Measurements from ENCODE around the gene C19orf53. TPM values are rescaled to one million over a fixed set of nuclear protein-coding genes. Genes with fewer than 3 reads are reported as not detected.

The C19orf53 gene
- total RNA-seq, 1 experiment from 2014 or later, result 66.4 TPM

DNA sequence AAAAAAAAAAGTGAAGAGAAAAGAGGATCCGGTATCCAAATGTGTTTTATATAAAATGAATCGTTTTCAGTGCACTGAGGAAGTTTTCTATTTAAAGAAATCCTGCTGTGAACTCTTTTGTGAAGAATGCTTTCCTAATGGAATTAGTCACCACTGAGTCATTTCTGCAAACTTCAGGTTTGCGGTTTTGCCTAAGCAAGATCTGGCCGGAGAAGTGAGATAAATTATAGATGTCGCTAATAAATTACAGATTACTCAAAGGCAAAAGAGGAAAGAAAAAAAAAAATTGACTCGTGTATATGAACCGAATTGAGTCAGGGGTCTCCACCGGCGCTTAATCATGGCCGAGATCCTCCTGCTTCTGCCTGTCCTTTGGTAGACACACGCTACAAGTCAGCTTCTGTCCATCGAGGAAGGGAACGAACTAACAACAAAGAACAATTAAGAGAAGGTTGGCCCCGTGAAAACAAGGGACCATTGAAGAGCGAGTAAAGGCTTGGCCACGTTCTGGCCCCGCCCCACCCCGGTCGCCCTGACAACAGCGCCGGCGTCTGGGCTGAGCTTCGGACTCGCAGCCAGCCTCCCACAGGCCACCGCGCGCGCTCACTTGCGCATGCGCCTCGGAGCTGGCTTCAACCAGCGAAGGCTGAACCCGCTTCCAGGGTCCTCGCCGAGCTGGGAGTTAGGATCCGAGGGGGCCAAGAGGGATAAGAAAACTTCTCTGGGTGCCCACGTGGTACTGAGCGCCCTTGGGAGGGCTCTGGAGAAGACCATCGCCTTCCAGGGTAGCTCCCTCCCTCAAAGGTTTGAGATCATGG, 42.9 kb upstream of the C19orf53 start:
- H3K9me3 Mint-ChIP-seq (ENCODE audit: low read depth, unreplicated experiment), result no peaks in the 10 kb centered on the region
- H3K27ac Mint-ChIP-seq (ENCODE audit: unreplicated experiment), result peak overlapping the region; percentile 84
- intact Hi-C loops (cut with micrococcal nuclease; ENCODE audit: unreplicated experiment), result no loop called here

DNA sequence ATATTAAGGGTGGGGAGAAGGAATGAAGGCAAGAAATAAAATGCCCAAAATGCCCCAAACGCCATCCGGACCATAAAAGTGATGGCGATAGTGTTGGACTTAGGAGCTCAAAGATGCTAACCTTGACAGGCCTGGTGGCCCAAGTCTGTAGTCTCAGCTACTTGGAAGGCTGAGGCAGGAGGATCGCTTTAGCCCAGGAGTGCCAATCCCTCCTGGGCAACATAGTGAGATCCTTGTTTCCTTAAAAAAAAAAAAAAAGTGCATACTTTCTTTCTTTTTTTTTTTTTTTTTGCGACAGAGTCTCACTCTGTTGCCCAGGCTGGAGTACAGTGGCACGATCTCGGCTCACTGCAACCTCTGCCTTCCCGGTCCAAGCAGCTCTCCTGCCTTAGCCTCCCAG, 41.9 kb upstream of the C19orf53 start:
- Mint-ChIP-seq H3K36me3 (ENCODE audit: insufficient read depth, unreplicated experiment) (peaks cover 16% of the 10 kb centered on the region), H3K4me1 (ENCODE audit: low read depth, unreplicated experiment) (peaks cover 12% of the 10 kb centered on the region), H3K9me3 (ENCODE audit: low read depth, unreplicated experiment) (no peaks in the 10 kb centered on the region), H3K27ac (ENCODE audit: unreplicated experiment) (peak overlapping the region; percentile 84), H3K4me3 (ENCODE audit: low read depth, unreplicated experiment) (peak overlapping the region; percentile 67), H3K27me3 (ENCODE audit: unreplicated experiment) (no peaks in the 10 kb centered on the region)
- CTCF ChIA-PET, result interaction anchor here (1.5 kb wide), 1 partner anchor 15 kb away, joined by 6 read pairs; a partner anchor contains a TSS
- BruUV-seq (replicated peaks), result no TSS peak
- intact Hi-C loops (cut with micrococcal nuclease; ENCODE audit: unreplicated experiment), result no loop called here
- DNase-seq, result no peak
- TF ChIP-seq, protein P1, sequence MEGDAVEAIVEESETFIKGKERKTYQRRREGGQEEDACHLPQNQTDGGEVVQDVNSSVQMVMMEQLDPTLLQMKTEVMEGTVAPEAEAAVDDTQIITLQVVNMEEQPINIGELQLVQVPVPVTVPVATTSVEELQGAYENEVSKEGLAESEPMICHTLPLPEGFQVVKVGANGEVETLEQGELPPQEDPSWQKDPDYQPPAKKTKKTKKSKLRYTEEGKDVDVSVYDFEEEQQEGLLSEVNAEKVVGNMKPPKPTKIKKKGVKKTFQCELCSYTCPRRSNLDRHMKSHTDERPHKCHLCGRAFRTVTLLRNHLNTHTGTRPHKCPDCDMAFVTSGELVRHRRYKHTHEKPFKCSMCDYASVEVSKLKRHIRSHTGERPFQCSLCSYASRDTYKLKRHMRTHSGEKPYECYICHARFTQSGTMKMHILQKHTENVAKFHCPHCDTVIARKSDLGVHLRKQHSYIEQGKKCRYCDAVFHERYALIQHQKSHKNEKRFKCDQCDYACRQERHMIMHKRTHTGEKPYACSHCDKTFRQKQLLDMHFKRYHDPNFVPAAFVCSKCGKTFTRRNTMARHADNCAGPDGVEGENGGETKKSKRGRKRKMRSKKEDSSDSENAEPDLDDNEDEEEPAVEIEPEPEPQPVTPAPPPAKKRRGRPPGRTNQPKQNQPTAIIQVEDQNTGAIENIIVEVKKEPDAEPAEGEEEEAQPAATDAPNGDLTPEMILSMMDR (IDR thresholded peaks at IDR 0.05; ENCODE audit: unreplicated experiment), result no peak

More for the DNA sequence above, 42.9 kb upstream of the C19orf53 start:
- TF ChIP-seq, protein P1 (IDR thresholded peaks at IDR 0.05; ENCODE audit: unreplicated experiment), result no peak
- H3K27me3 Mint-ChIP-seq (ENCODE audit: unreplicated experiment), result no peaks in the 10 kb centered on the region
- peaks cover 16% of the 10 kb centered on the region for H3K36me3 Mint-ChIP-seq (ENCODE audit: insufficient read depth, unreplicated experiment)
- TSS peak; percentile 97 for BruUV-seq (replicated peaks)
- peaks cover 12% of the 10 kb centered on the region for H3K4me1 Mint-ChIP-seq (ENCODE audit: low read depth, unreplicated experiment)
- peak overlapping the region; percentile 67 for H3K4me3 Mint-ChIP-seq (ENCODE audit: low read depth, unreplicated experiment)
- peak; percentile 94 for DNase-seq
- CTCF ChIA-PET, result interaction anchor here (0.7 to 1.5 kb wide), 4 partner anchors 10 to 427 kb away, joined by 3 to 6 read pairs (median 4); partner anchors contain the start of gene MRI1

- Mint-ChIP-seq H3K4me1 (ENCODE audit: low read depth, unreplicated experiment) (peaks cover 12% of the 10 kb centered on the region), H3K36me3 (ENCODE audit: insufficient read depth, unreplicated experiment) (peaks cover 16% of the 10 kb centered on the region), H3K9me3 (ENCODE audit: low read depth, unreplicated experiment) (no peaks in the 10 kb centered on the region), H3K27ac (ENCODE audit: unreplicated experiment) (no peak overlapping the region), H3K27me3 (ENCODE audit: unreplicated experiment) (no peaks in the 10 kb centered on the region), H3K4me3 (ENCODE audit: low read depth, unreplicated experiment) (no peak overlapping the region)
- TF ChIP-seq, protein P1 (IDR thresholded peaks at IDR 0.05; ENCODE audit: unreplicated experiment), result no peak
- intact Hi-C loops (cut with micrococcal nuclease; ENCODE audit: unreplicated experiment), result no loop called here
- CTCF ChIA-PET, result no interaction called here
- no TSS peak for BruUV-seq (replicated peaks)
- DNase-seq, result peak; percentile 13
Observed at GRCh38 chr19:13734751-13735150, 39.5 kb upstream of the C19orf53 start.

GRCh38 chr19:13738073-13738472, 36.2 kb upstream of the C19orf53 start:
- Mint-ChIP-seq H3K4me1 (ENCODE audit: low read depth, unreplicated experiment) (peaks cover 11% of the 10 kb centered on the region), H3K36me3 (ENCODE audit: insufficient read depth, unreplicated experiment) (peaks cover 11% of the 10 kb centered on the region), H3K9me3 (ENCODE audit: low read depth, unreplicated experiment) (peaks cover 3% of the 10 kb centered on the region), H3K27ac (ENCODE audit: unreplicated experiment) (no peak overlapping the region), H3K4me3 (ENCODE audit: low read depth, unreplicated experiment) (no peak overlapping the region), H3K27me3 (ENCODE audit: unreplicated experiment) (no peaks in the 10 kb centered on the region)
- intact Hi-C loops (cut with micrococcal nuclease; ENCODE audit: unreplicated experiment), result no loop called here
- BruUV-seq (replicated peaks), result no TSS peak
- CTCF ChIA-PET, result no interaction called here
- TF ChIP-seq, protein P1 (IDR thresholded peaks at IDR 0.05; ENCODE audit: unreplicated experiment), result no peak
- DNase-seq, result no peak

All from Calu3 (cell line).